ENCODE results near the gene RPL18. TPM values are rescaled to one million over a fixed set of nuclear protein-coding genes. Genes with fewer than 3 reads are reported as not detected.

RPL18 gene
- total and polyA plus RNA-seq, 2 donors (not counting 1 experiment from before 2014, with no cell fraction given): 1,166 to 2,054 TPM

- Histone ChIP-seq H2AFZ (ENCODE audit: low read length) (peak overlapping the region; percentile 85), H3K27me3 (ENCODE audit: control insufficient read depth, insufficient read depth, low read length) (no peaks in the 10 kb centered on the region), H3K4me3 (replicated peaks in 1 of 4; ENCODE audit: control extremely low read depth in 1 of 4, insufficient read depth in 1 of 4, low read depth in 3 of 4, low read length in 4 of 4) (peak overlapping the region; percentile 38 to 77 (median 48)), H4K20me1 (ENCODE audit: control insufficient read depth, extremely low read depth, insufficient read depth, low read length) (no peaks in the 10 kb centered on the region), H3K79me2 (ENCODE audit: control insufficient read depth, insufficient read depth, low read length) (peaks cover 6% of the 10 kb centered on the region), H3K36me3 (ENCODE audit: control insufficient read depth, insufficient read depth, low read length) (peaks cover 2% of the 10 kb centered on the region), H3K9me3 (ENCODE audit: control insufficient read depth, insufficient read depth, low read depth, low read length) (no peaks in the 10 kb centered on the region), H3K4me2 (ENCODE audit: extremely low read depth, insufficient read depth, low read length) (peak overlapping the region; percentile 97), H3K4me1 (ENCODE audit: control insufficient read depth, extremely low read depth, insufficient read depth, low read length) (peaks cover 7% of the 10 kb centered on the region), H3K9ac (ENCODE audit: insufficient read depth, low read length) (peak overlapping the region; percentile 44), H3K27ac (ENCODE audit: insufficient read depth, low read length) (peak overlapping the region; percentile 67)
- no peak for DNase-seq (ENCODE audit: low read depth in 2 of 2)
- TF ChIP-seq EZH2 (IDR thresholded peaks at IDR 0.05; ENCODE audit: low read length, missing control alignments): no peak
- no peak for TF ChIP-seq CTCF (conservative IDR thresholded peaks at IDR 0.05 in 1 of 2, IDR thresholded peaks at IDR 0.05 in 1 of 2; ENCODE audit: low read depth in 1 of 2, low read length in 2 of 2)
These were observed 4.6 kb upstream of the RPL18 start for GRCh38 chr19:48623556-48624066.

- Histone ChIP-seq H3K27me3 (ENCODE audit: control insufficient read depth, insufficient read depth, low read length) (no peaks in the 10 kb centered on the region), H3K4me2 (ENCODE audit: extremely low read depth, insufficient read depth, low read length) (peak overlapping the region; percentile 94), H3K4me3 (replicated peaks in 1 of 4; ENCODE audit: control extremely low read depth in 1 of 4, insufficient read depth in 1 of 4, low read depth in 3 of 4, low read length in 4 of 4) (peak overlapping the region; percentile 58 to 94 (median 72)), H3K36me3 (ENCODE audit: control insufficient read depth, insufficient read depth, low read length) (peaks cover 25% of the 10 kb centered on the region), H3K4me1 (ENCODE audit: control insufficient read depth, extremely low read depth, insufficient read depth, low read length) (peaks cover 19% of the 10 kb centered on the region), H3K9ac (ENCODE audit: insufficient read depth, low read length) (peak overlapping the region; percentile 78), H2AFZ (ENCODE audit: low read length) (peak overlapping the region; percentile 65), H3K9me3 (ENCODE audit: control insufficient read depth, insufficient read depth, low read depth, low read length) (no peaks in the 10 kb centered on the region), H3K27ac (ENCODE audit: insufficient read depth, low read length) (peak overlapping the region; percentile 88), H4K20me1 (ENCODE audit: control insufficient read depth, extremely low read depth, insufficient read depth, low read length) (peaks cover 2% of the 10 kb centered on the region), H3K79me2 (ENCODE audit: control insufficient read depth, insufficient read depth, low read length) (peaks cover 37% of the 10 kb centered on the region)
- no peak for TF ChIP-seq EZH2 (IDR thresholded peaks at IDR 0.05; ENCODE audit: low read length, missing control alignments)
- TF ChIP-seq CTCF (conservative IDR thresholded peaks at IDR 0.05 in 1 of 2, IDR thresholded peaks at IDR 0.05 in 1 of 2; ENCODE audit: low read depth in 1 of 2, low read length in 2 of 2): no peak
- peak in 1 of 2 donors; percentile 48 for DNase-seq (ENCODE audit: low read depth in 2 of 2)
These were observed 961 bp upstream of the RPL18 start for GRCh38 chr19:48619692-48620585.

GRCh38 chr19:48618278-48618915 lies 581 bp downstream of the RPL18 start:
- no peaks in the 10 kb centered on the region for H3K9me3 ChIP-seq (ENCODE audit: control insufficient read depth, insufficient read depth, low read depth, low read length)
- peaks cover 14% of the 10 kb centered on the region for H3K4me1 ChIP-seq (ENCODE audit: control insufficient read depth, extremely low read depth, insufficient read depth, low read length)
- H3K79me2 ChIP-seq (ENCODE audit: control insufficient read depth, insufficient read depth, low read length): peaks cover 37% of the 10 kb centered on the region
- peak overlapping the region; percentile 92 for H3K9ac ChIP-seq (ENCODE audit: insufficient read depth, low read length)
- H3K4me2 ChIP-seq (ENCODE audit: extremely low read depth, insufficient read depth, low read length): peak overlapping the region; percentile 100
- H3K27ac ChIP-seq (ENCODE audit: insufficient read depth, low read length): peak overlapping the region; percentile 86
- no peak overlapping the region for H2AFZ ChIP-seq (ENCODE audit: low read length)
- no peak for TF ChIP-seq EZH2 (IDR thresholded peaks at IDR 0.05; ENCODE audit: low read length, missing control alignments)
- no peak for TF ChIP-seq CTCF (conservative IDR thresholded peaks at IDR 0.05 in 1 of 2, IDR thresholded peaks at IDR 0.05 in 1 of 2; ENCODE audit: low read depth in 1 of 2, low read length in 2 of 2)
- H3K36me3 ChIP-seq (ENCODE audit: control insufficient read depth, insufficient read depth, low read length): peaks cover 28% of the 10 kb centered on the region
- H3K4me3 ChIP-seq (replicated peaks in 1 of 4; ENCODE audit: control extremely low read depth in 1 of 4, insufficient read depth in 1 of 4, low read depth in 3 of 4, low read length in 4 of 4): peak overlapping the region; percentile 79 to 99 (median 93)
- peaks cover 2% of the 10 kb centered on the region for H4K20me1 ChIP-seq (ENCODE audit: control insufficient read depth, extremely low read depth, insufficient read depth, low read length)
- DNase-seq (ENCODE audit: low read depth in 2 of 2): no peak
- H3K27me3 ChIP-seq (ENCODE audit: control insufficient read depth, insufficient read depth, low read length): no peaks in the 10 kb centered on the region

Measured in fibroblast of lung (primary cell).